ENCODE data around the gene PDCL3. TPM values are rescaled to one million over a fixed set of nuclear protein-coding genes. Genes with fewer than 3 reads are reported as not detected.

PDCL3 gene
- total RNA-seq, 2 donors from 2014 or later: 21.4 to 24.2 TPM

GRCh38 chr2:100625717-100626116, 62.9 kb downstream of the PDCL3 start:
- DNase-seq: no peak

More at GRCh38 chr2:100625717-100626116, 62.9 kb downstream of the PDCL3 start:
- no peak for ATAC-seq
- intact Hi-C loops (cut with DNase I): no loop called here

Other genes with a start within 250 kb of the PDCL3 start
- 10 to 100 TPM; 12.8 to 13.5 TPM for gene LONRF2, start 240.5 kb upstream of the PDCL3 start, total RNA-seq
- 10 to 100 TPM; 10.9 to 14.5 TPM for gene CHST10, start 145.3 kb upstream of the PDCL3 start, total RNA-seq
- not detected for gene NMS, start 92.5 kb upstream of the PDCL3 start, total RNA-seq

Measured in left cardiac atrium (tissue), 4 donors.